SK-N-SH (cell line): ENCODE measurements around the gene FZD10. TPM values are rescaled to one million over a fixed set of nuclear protein-coding genes. Genes with fewer than 3 reads are reported as not detected.

Source experiments
- CTCF ChIA-PET: fragments of 300-600, 350-600 bp; formaldehyde crosslinking; extraction: SDS; loops from one replicate; lab custom pipeline; 2021; lab: Yijun Ruan, JAX
- POLR2A ChIA-PET: fragments of 350-600 bp; sonication (Branson Sonifier 250); formaldehyde crosslinking; extraction: SDS; loops from one replicate; lab custom pipeline; 2020; ENCODE audit warnings: antibody characterized with exemption, inconsistent platforms; lab: Yijun Ruan, JAX
- DNase-seq: peaks from one replicate; pipeline ENCODE4 v3.0.0; 2012
- H2AFZ ChIP-seq: fragments of 200-600 bp; sonication (generic); 2 replicates; pipeline ENCODE4 v1.8.1; 2016; ENCODE audit warnings: antibody characterized with exemption, mild to moderate bottlenecking, low read depth
- H3F3A ChIP-seq: fragments of 200-600 bp; sonication (generic); replicated peaks from 2 replicates; pipeline ENCODE3; 2016; ENCODE audit warnings: antibody characterized with exemption, mild to moderate bottlenecking; ENCODE audit not compliant: insufficient read depth
- H3K27ac ChIP-seq, 2 experiments: fragments of 200-500 bp in 1 of 2; fragments of 200-600 bp in 1 of 2; sonication (Bioruptor generic) in 1 of 2; sonication (generic), shearing (Covaris generic) in 1 of 2; 2 replicates each; pipeline versions ENCODE4 v1.5.1 to v1.6.1; 2014 to 2016; ENCODE audit warnings: low read depth in 2 of 2, inconsistent platforms in 1 of 2, low read length in 1 of 2, mild to moderate bottlenecking in 1 of 2, mixed read lengths in 1 of 2
- H3K27me3 ChIP-seq: fragments of 200-600 bp; sonication (generic), shearing (Covaris generic); 2 replicates; pipeline ENCODE4 v1.6.1; 2016; ENCODE audit warnings: mixed run types; ENCODE audit not compliant: insufficient read depth
- H3K36me3 ChIP-seq, 2 experiments: fragments of 200-500 bp in 1 of 2; fragments of 200-600 bp in 1 of 2; sonication (Bioruptor generic) in 1 of 2; sonication (generic) in 1 of 2; replicated peaks in 1 of 2; 2 replicates each; pipeline versions ENCODE3 to v1.5.1; 2014 to 2016; ENCODE audit warnings: low read length in 1 of 2, mild to moderate bottlenecking in 1 of 2; ENCODE audit not compliant: insufficient read depth in 2 of 2, control insufficient read depth in 1 of 2
- H3K4me1 ChIP-seq, 2 experiments: fragments of 200-500 bp in 1 of 2; fragments of 200-600 bp in 1 of 2; sonication (Bioruptor generic) in 1 of 2; sonication (generic), shearing (Covaris generic) in 1 of 2; 2 replicates each; pipeline versions ENCODE4 v1.5.1 to v1.6.1; 2014 to 2016; ENCODE audit warnings: low read depth in 1 of 2, low read length in 1 of 2, mixed run types in 1 of 2; ENCODE audit not compliant: insufficient read depth in 2 of 2, control insufficient read depth in 1 of 2
- H3K4me2 ChIP-seq: fragments of 200-600 bp; sonication (generic), shearing (Covaris generic); 2 replicates; pipeline ENCODE4 v1.6.1; 2017; ENCODE audit warnings: mixed run types
- H3K4me3 ChIP-seq, 2 experiments: fragments of 200-500 bp in 1 of 2; fragments of 200-600 bp in 1 of 2; sonication (Bioruptor generic) in 1 of 2; sonication (generic), shearing (Covaris generic) in 1 of 2; 2 replicates each; pipeline versions ENCODE4 v1.5.1 to v1.8.1; 2014 to 2016; ENCODE audit warnings: low read depth in 2 of 2, inconsistent platforms in 1 of 2, low read length in 1 of 2, mild to moderate bottlenecking in 1 of 2, mixed read lengths in 1 of 2, moderate library complexity in 1 of 2
- H3K79me2 ChIP-seq: fragments of 200-600 bp; sonication (generic); 2 replicates; pipeline ENCODE4 v1.8.1; 2017; ENCODE audit warnings: mild to moderate bottlenecking; ENCODE audit not compliant: insufficient read depth
- H3K9ac ChIP-seq: fragments of 200-600 bp; sonication (generic); 2 replicates; pipeline ENCODE4 v1.6.1; 2017; ENCODE audit warnings: mixed run types
- H3K9me2 ChIP-seq: fragments of 200-600 bp; sonication (generic); 2 replicates; pipeline ENCODE4 v1.6.1; 2017; ENCODE audit warnings: mixed run types
- H3K9me3 ChIP-seq: fragments of 200-600 bp; sonication (generic); 2 replicates; pipeline ENCODE4 v1.6.1; 2017; ENCODE audit warnings: mixed run types, mild to moderate bottlenecking, moderate library complexity
- H4K20me1 ChIP-seq: fragments of 200-600 bp; sonication (generic); 2 replicates; pipeline ENCODE4 v1.6.1; 2017; ENCODE audit warnings: mild to moderate bottlenecking, mixed run types; ENCODE audit not compliant: insufficient read depth
- CTCF ChIP-seq: fragments of 200-600 bp; sonication (generic); IDR thresholded peaks from 2 replicates; pipeline ENCODE4 v1.6.1; 2017; ENCODE audit warnings: antibody characterized with exemption, mild to moderate bottlenecking, moderate library complexity
- FOXJ3 ChIP-seq: sonication (generic); formaldehyde crosslinking; IDR thresholded peaks from 2 replicates; pipeline ENCODE4 v1.5.1; 2020; ENCODE audit warnings: mild to moderate bottlenecking, missing genetic modification reagents
- GABPA ChIP-seq: IDR thresholded peaks from 2 replicates; pipeline ENCODE4 v1.4.0; 2012; ENCODE audit warnings: low read depth, mild to moderate bottlenecking
- IRF3 ChIP-seq: fragments of 150-350 bp; IDR thresholded peaks from 2 replicates; pipeline ENCODE4 v1.6.1; 2016; ENCODE audit warnings: mild to moderate bottlenecking, low read depth, low read length
- NFIC ChIP-seq: IDR thresholded peaks from 2 replicates; pipeline ENCODE4 v1.4.0; 2012; ENCODE audit warnings: borderline replicate concordance
- RCOR1 ChIP-seq: fragments of 150-350 bp; IDR thresholded peaks from 2 replicates; pipeline ENCODE4 v1.6.1; 2017; ENCODE audit warnings: antibody characterized with exemption, low read length
- REST ChIP-seq: IDR thresholded peaks from 2 replicates; pipeline ENCODE4 v1.6.1; 2012; ENCODE audit warnings: mild to moderate bottlenecking, low read depth, low read length, moderate library complexity
- SIN3A ChIP-seq: IDR thresholded peaks from 2 replicates; pipeline ENCODE4 v1.6.1; 2012; ENCODE audit warnings: low read depth, mild to moderate bottlenecking, low read length, moderate library complexity, borderline replicate concordance
- USF1 ChIP-seq: IDR thresholded peaks from 2 replicates; pipeline ENCODE4 v1.4.0; 2012; ENCODE audit warnings: low read depth, borderline replicate concordance
- YY1 ChIP-seq: IDR thresholded peaks from 2 replicates; pipeline ENCODE4 v1.4.0; 2012; ENCODE audit warnings: low read depth, mild to moderate bottlenecking
- WGBS: methylation state at CpG from one replicate; pipeline ENCODE4 v1.1.6; 2017; ENCODE audit warnings: low lambda C conversion rate; 5-methylcytosine and 5-hydroxymethylcytosine counted together
- polyA plus RNA-seq, 3 experiments: library from polyadenylated mRNA; depleted of rRNA; stranded (reverse); fragments of >200 nt; gene quantifications; 2 replicates each; pipeline ENCODE4 v1.2.3, GENCODE V29; 2012

Gene FZD10
- polyA plus RNA-seq, 1 of the 3 experiments (the other 2 are of a cell fraction) = not detected

GRCh38 chr12:130169924-130170323 lies 7.7 kb downstream of the FZD10 start:
- H3K9ac ChIP-seq = no peak overlapping the region
- no peaks in the 10 kb centered on the region for H4K20me1 ChIP-seq
- no peak for DNase-seq
- ChIA-PET POLR2A (no interaction called here), CTCF (interaction anchor here (1.5 kb wide), 1 partner anchor 128 kb away, joined by 7 read pairs; no protein-coding TSS in a partner anchor)
- H3K27me3 ChIP-seq = no peaks in the 10 kb centered on the region
- no peaks in the 10 kb centered on the region for H3F3A ChIP-seq
- H2AFZ ChIP-seq = no peak overlapping the region
- TF ChIP-seq RCOR1 (no peak), NFIC (no peak), FOXJ3 (CRISPR knock-in tag) (no peak), USF1 (no peak), CTCF (no peak), IRF3 (no peak), GABPA (no peak), YY1 (no peak), SIN3A (no peak), REST (no peak)
- no peaks in the 10 kb centered on the region for H3K36me3 ChIP-seq
- no peaks in the 10 kb centered on the region for H3K9me3 ChIP-seq
- no peak overlapping the region for H3K4me2 ChIP-seq
- H3K27ac ChIP-seq = no peak overlapping the region
- H3K79me2 ChIP-seq = no peaks in the 10 kb centered on the region
- no peak overlapping the region for H3K4me3 ChIP-seq
- H3K9me2 ChIP-seq = no peaks in the 10 kb centered on the region
- WGBS = 7% methylated on average over 6 of the region's 6 CpGs
- H3K4me1 ChIP-seq = no peaks in the 10 kb centered on the region
